GM18505 (cell line): Measurements from ENCODE around the gene MCF2L2.

Experiments
- ATAC-seq: cut with Tn5 transposase; IDR thresholded peaks from one replicate; pipeline ENCODE4 v1.9.1; 2021; ENCODE audit not compliant: unreplicated experiment
- POLR2A ChIP-seq: IDR thresholded peaks from 4 replicates; pipeline ENCODE4 v1.6.1; 2011; ENCODE audit warnings: borderline replicate concordance; ENCODE audit not compliant: insufficient read depth, insufficient read length; ENCODE audit errors: extremely low read depth

Gene MCF2L2

DNA sequence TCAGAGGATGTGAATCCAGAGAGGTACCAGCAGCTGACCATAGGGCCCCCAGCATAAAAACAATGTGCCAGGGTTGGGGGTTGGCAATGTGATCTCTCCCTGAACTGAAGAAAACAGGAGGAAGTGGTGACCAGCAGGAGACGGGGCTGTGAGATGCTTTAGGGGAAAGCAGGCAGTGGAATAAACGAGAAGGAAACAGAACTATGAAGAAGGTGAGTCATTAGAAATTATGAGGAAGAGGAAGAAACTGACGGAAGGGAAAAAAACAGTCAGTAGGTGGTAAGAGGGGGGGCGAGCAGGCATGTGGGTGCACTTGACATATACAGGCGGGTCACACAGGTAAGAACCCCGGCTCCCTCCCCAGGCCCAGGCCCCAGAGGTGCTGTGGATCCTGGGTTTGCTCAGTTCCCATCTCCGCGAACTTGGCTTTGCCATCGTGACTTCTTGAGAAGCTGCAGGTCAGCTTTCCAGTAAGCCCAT, 217.5 kb downstream of the MCF2L2 start:
- no peak for ATAC-seq
- no peak for TF ChIP-seq POLR2A

DNA sequence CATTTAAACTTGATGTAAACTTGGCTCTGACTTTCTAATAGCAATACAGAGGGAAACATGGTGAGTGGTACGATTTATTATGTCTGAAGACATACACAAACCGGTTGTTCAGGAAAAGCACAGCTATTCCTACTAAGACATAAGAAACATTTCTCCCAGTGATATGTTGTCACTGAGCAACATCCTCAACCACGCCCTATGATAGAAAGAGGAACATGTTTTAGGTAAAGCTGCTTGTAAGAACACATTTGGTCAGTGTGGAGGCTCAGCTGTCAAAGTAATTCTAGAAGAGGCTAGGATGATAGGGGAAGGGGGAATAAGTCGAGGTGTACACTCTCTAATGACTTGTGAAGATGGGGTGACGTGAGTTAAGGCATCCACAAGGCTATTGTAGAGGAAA, 218.1 kb downstream of the MCF2L2 start:
- no peak for ATAC-seq
- no peak for TF ChIP-seq POLR2A

DNA sequence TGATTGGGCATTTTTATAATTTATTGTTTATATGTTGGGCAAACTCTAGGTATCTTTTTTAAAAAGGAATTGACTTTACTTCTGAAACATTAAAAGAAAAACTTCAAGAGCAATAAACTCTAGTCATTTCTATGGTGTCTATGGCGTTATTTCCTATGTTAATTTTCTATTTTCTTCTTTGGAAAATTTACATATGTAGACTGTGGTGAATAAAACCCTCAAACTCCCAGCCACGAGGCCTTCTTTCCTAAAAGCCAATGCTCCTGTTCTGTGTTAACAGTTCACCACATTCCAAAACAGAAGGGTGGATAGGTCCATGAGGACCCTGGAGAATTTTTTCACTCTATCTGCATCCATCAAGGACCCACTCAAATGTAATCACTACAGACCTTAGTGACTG, 219.6 kb downstream of the MCF2L2 start:
- no peak for TF ChIP-seq POLR2A
- no peak for ATAC-seq

DNA sequence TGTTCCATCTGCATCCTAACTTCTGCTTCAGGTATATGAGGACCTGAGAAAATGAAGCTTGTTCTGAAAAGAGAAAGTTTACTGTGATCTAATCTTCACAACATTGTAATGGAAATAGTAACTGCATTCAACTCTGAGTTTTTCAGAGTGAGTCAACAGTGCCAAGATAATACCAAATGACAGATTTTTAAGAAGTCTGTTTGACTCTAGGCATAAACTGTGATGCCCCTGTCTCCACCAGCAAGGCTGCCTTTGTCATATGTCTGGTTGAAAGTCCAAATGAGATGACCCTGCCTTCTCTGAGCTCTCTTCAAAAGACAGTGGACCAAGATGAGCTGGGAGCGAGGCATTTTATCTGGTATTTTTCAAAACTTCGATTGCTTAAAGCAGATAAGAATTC, 220.2 kb downstream of the MCF2L2 start:
- ATAC-seq = no peak
- no peak for TF ChIP-seq POLR2A

DNA sequence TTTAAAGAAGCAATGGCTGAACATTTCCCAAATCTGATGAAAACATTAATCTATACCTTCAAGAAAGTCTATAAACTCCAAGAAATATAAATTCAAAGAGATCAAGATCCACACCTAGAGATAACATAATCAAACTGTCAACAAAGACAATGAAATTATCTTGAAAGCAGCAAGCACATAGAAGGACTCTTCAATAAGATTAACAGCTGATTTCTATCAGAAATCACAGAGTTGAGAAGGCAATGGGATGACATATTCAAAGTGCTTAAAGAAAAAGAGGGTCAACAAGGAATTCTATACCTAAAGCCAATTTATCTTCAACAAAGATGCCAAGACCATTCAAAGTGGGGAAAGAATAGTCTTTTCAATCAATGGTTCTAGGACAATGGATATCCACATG, 224.7 kb downstream of the MCF2L2 start:
- TF ChIP-seq POLR2A = no peak

DNA sequence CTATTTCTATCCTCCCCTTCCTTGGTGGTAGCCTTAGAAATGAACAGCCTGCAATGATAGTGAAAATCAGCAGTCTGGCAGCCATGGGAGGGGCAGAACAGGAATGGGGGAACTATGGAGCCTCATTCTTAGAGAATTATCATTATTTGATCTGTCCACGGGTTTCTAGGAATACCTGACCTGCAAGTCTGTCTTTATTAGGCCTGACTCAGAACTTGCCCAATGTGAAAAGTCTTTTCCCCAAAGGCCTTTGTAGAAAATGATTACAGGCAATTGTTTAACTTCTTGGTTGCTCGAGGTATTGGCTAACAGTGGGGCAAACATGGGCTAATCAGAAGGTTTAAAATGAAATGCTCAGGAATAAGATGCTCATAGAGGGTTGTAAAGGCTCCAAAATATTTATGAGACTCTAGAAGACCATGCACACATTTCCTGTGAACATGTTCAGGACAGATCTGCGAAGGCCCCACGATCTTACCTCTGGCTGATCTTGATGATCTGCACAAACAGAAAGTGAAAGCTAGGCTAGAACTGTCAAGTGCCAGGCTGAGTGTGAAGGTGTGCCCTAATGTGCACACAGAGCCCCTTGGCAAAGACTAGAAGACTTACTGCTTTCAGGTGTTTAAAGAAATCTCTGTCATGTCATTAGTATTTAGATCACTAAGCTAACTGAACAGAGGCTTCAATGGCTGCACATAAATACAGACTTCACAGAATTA, 226.3 kb downstream of the MCF2L2 start:
- no peak for ATAC-seq
- no peak for TF ChIP-seq POLR2A

More for the DNA sequence above, 224.7 kb downstream of the MCF2L2 start:
- no peak for ATAC-seq

DNA sequence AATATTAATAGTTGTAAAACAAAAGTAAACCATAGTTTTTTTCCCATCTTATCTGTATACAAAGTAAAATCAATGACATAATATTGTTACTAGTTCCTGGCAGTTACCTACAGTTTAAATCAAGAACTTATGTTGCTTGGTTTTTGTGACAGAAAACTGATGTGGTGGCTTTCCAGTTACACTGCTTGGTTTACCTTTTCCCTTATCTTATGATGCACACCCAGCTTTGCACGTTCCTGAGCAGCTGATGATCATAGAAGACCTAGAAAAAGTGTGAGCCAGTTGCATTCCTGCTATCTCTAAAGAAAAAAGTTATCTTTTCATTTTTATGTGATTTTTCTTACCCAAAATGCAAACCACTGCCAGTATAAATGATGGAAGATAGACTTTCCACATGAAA, 229.5 kb downstream of the MCF2L2 start:
- no peak for ATAC-seq
- no peak for TF ChIP-seq POLR2A

DNA sequence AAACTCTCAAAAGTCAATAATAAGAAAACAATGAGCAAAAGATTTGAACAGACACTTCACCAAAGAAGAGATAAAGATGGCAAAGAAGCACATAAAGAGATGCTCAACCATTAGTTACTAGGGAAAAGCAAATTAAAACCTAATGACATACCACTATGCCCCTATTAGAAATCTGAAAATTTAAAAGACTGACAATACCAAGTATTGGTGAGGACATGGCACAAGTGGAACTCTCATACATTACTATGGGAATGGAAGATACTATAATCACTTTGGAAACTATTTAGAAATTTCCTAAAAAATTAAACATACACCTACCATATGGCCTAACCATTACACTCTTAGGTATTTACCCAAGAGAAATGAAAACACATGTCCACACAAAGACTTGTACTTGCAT, 230.7 kb downstream of the MCF2L2 start:
- no peak for ATAC-seq
- TF ChIP-seq POLR2A = no peak

DNA sequence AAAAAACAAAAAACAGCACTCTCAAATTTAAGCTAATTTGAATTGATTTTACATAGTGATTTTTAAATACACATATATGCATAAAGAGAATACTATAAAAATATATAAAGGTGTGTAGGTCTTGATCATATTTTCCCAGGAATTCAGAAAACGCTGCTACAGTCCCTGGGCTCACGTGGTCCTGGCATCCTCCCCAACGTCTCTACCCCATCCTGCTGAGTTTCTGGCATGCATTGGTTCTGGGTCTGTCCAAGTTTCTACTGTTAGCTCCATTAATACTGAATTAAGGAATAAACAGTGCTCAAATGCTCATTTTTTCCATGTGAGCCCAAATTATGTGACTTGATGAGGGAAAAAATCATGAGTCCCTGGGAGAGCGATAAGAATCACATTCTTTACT, 233.2 kb downstream of the MCF2L2 start:
- no peak for TF ChIP-seq POLR2A
- ATAC-seq = no peak

DNA sequence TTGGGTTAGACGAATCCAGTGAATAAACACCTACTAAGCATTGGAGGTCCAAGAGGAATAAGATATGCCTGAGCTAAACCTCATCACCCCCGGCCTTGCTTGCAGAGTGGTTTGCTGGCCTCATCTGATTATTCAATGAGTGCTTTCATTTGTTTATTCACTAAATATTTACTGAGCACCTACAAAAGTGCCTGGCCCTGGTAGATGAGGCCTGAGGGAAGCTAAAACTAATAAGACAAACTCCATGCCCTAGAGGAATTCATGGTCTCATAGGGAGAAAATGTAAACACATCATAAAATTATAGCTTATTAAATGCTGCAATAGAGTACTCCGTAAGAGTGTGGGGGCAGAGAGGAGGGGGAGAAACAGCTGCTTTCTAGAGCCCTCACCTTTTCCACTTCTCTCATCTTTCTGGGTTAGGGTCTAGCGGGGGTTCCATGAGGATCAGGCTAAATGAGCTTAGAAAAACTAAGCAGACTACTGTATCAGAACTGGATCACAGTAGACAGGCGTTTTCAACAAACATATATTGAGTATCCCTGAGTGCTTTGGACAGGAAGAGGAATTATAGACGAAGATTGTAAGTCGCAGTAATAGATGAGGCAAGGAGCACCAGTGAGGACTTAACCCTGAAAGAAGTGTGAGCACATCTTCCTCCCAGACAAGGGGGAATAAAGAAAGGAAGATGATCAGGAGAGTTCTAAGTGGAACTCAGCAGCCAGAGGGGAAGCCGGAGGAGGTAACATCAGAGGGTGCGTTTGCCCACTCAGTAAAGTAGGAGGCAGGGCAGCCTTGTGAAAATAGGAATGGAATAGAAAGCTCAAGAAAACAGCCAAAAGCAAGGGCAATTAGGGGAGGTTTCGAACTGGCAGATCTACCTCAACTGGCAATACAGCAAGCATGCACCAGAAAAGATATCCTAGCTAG, 234.4 kb downstream of the MCF2L2 start:
- ATAC-seq = no peak
- TF ChIP-seq POLR2A = no peak

DNA sequence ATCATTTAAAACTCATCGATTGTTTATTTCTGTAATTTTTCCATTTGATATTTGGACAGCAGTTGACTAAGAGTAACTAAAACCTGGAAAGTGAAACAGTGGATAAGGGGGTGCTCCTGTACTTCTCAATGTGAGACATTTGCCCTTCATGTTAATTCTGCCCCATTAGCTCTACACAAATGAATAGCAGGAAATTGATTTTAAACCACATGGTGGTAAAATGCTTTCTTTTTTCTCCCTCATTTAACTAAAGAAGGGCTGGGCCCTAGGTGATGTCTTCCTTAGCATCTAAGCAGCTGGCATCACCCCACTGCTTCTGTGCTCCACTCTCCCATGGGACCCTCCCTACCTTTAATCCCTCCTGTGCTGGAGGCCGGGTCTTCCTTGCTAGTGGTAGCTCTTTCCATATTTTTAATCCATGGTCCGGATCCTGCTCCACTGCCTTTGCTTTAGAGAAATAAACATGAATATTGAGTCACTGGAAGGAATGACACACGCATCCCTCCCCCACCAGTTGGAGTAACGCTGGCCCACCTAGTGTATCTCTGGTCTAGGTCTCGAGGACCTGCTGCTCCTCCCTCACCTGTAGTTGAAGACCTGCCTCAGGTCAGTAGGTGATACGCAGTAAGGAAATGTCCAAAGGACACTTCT, 235.6 kb downstream of the MCF2L2 start:
- TF ChIP-seq POLR2A = no peak
- ATAC-seq = no peak

DNA sequence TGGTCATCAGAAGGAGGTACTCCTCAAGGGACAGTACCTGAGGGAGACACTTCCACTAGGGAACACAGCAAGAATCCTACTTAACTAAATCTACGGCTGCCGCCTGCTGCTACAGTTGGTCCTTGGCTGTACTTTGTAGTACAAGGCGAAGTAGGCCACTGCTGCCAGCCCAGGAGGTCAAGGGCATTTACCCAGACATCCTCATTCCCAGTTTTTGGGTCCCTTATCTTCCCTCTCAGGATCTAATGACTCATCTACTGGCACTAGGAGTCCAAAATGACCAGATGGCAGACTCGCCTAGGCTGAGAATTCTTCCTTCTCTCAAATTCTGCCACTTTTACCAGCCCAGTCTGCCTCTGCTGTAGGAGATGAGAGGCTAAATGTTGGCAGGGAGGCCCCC, 238.8 kb downstream of the MCF2L2 start:
- TF ChIP-seq POLR2A = no peak
- ATAC-seq = no peak

DNA sequence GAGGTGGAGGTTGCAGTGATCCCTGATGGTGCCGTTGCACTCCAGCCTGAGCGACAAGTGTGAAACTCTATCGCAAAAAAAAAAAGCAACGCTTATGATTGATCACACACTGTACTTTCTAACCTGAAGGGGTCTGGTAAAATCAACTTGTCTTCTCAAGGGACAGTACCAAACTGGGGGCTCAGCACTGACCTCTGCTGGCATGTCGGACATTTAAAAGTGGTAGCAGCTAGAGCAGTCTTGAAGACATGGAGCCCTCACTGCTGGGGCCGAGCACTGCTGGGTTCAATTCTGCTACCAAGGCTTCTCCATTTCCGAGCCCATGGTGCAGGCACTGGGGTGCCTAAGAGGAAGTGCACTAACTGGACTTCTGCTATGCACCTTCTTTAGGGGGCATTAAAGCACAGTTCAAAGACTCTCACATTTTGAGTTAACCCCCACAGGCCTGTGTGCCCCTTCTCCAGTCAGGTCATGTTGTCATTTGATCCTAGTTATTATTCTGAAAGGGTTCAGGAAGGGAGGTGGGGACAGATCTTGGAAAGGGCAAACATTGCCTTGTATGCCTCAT, 239.4 kb downstream of the MCF2L2 start:
- ATAC-seq = no peak
- TF ChIP-seq POLR2A = no peak
